Mesothelial cell of epicardium (in vitro differentiated cells): ENCODE data around the gene MYB. TPM values are rescaled to one million over a fixed set of nuclear protein-coding genes. Genes with fewer than 3 reads are reported as not detected.

Source experiments
- DNase-seq, 2 experiments: peaks; one replicate each; pipeline ENCODE4 v3.0.0; 2021; ENCODE audit warnings: low spot score in 2 of 2; ENCODE audit not compliant: unreplicated experiment in 2 of 2
- H3K27ac Mint-ChIP-seq: 2 replicates; pipeline ENCODE4 v1.8.0; 2021; ENCODE audit warnings: mixed read lengths
- H3K27me3 Mint-ChIP-seq: 2 replicates; pipeline ENCODE4 v1.8.0; 2021; ENCODE audit warnings: low read depth, mixed read lengths
- H3K36me3 Mint-ChIP-seq: 2 replicates; pipeline ENCODE4 v1.8.0; 2021; ENCODE audit warnings: mixed read lengths
- H3K4me1 Mint-ChIP-seq: 2 replicates; pipeline ENCODE4 v1.8.0; 2021; ENCODE audit warnings: mixed read lengths
- H3K4me3 Mint-ChIP-seq: 2 replicates; pipeline ENCODE4 v1.8.0; 2021; ENCODE audit warnings: mild to moderate bottlenecking, moderate library complexity, mixed read lengths
- H3K9me3 Mint-ChIP-seq: 2 replicates; pipeline ENCODE4 v1.8.0; 2021; ENCODE audit warnings: mixed read lengths
- total RNA-seq: library from RNA; stranded (reverse); gene quantifications from 3 replicates; pipeline ENCODE4 v1.2.1, GENCODE V29; 2021
- TF ChIP-seq, protein P1 (sequence below): fragments of 200-600 bp; sonication (generic); IDR thresholded peaks from one replicate; pipeline ENCODE4 v1.5.0; 2021; ENCODE audit warnings: antibody characterized with exemption; ENCODE audit not compliant: unreplicated experiment

MYB gene
- total RNA-seq, 1 donor from 2014 or later = 1.6 TPM

GRCh38 chr6:135260612-135261011 lies 79.5 kb downstream of the MYB start:
- no peak overlapping the region for H3K4me3 Mint-ChIP-seq
- H3K27ac Mint-ChIP-seq = no peak overlapping the region
- TF ChIP-seq, protein P1, sequence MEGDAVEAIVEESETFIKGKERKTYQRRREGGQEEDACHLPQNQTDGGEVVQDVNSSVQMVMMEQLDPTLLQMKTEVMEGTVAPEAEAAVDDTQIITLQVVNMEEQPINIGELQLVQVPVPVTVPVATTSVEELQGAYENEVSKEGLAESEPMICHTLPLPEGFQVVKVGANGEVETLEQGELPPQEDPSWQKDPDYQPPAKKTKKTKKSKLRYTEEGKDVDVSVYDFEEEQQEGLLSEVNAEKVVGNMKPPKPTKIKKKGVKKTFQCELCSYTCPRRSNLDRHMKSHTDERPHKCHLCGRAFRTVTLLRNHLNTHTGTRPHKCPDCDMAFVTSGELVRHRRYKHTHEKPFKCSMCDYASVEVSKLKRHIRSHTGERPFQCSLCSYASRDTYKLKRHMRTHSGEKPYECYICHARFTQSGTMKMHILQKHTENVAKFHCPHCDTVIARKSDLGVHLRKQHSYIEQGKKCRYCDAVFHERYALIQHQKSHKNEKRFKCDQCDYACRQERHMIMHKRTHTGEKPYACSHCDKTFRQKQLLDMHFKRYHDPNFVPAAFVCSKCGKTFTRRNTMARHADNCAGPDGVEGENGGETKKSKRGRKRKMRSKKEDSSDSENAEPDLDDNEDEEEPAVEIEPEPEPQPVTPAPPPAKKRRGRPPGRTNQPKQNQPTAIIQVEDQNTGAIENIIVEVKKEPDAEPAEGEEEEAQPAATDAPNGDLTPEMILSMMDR = no peak

DNA sequence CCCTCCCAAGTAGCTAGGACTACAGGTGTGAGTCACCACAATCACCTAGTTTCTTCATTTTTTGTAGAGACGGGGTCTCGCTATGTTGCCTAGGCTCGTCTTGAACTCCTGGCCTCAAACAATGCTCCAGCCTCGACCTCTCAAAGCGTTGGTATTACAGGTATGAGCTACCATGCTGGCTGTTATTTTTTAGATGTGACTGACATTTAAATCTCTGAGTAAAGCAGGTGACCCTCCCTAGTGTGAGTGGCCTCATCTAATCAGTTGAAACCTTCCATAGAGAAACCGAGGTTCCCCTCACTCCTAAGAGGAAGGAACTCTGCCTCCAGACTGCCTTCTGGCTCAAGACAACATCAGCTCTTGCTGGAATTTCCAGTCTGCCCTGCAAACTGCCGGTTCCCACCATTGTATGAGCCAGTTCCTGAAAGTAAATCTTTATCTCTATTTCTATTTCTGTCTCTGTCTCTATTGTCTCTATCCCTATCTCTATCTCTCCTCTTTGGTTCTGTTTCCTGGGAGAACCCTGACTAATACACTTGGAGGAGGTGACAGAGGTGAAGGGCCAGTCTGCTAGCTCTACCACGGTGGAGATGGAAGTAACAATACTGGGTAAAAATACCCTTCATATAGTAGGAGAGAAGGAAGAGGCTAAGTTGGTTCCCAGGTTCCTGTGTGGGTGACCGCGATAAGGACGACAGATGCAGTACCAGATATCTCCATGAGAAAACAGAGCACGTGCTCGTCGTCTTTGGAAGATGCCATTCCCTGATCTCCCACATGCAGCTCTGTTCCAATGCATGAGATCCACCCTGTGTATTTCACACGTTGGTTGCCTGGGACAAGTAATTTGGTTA lies 81.0 kb downstream of the MYB start:
- TF ChIP-seq, protein P1 = no peak
- no peaks in the 10 kb centered on the region for H3K36me3 Mint-ChIP-seq
- no peak for DNase-seq
- no peak overlapping the region for H3K27ac Mint-ChIP-seq
- H3K4me1 Mint-ChIP-seq = no peaks in the 10 kb centered on the region
- H3K9me3 Mint-ChIP-seq = peaks cover 4% of the 10 kb centered on the region
- H3K27me3 Mint-ChIP-seq = peaks cover 7% of the 10 kb centered on the region
- no peak overlapping the region for H3K4me3 Mint-ChIP-seq

More at GRCh38 chr6:135260612-135261011, 79.5 kb downstream of the MYB start:
- H3K9me3 Mint-ChIP-seq = peaks cover 2% of the 10 kb centered on the region
- H3K36me3 Mint-ChIP-seq = no peaks in the 10 kb centered on the region
- H3K4me1 Mint-ChIP-seq = no peaks in the 10 kb centered on the region
- peaks cover 10% of the 10 kb centered on the region for H3K27me3 Mint-ChIP-seq
- DNase-seq = no peak

DNA sequence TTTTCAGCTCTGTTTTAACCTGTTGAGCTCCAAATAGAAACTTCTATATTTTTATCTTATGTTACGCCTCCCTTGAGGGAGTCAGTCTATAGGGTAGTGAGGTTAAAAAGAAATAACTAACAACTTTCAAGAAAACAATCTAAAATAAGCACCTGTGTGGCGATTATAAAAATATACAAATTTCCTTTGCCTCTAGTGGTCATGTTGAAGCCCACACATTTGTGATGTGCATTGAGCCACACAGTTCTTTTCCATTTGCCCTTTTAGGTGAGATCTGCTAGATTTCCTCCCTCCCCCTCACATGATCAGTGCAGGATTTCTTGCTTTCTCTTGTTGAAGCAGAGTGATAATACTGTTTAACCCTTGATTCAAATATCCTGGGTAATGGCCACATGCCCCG lies 84.2 kb downstream of the MYB start:
- Mint-ChIP-seq H3K36me3 (no peaks in the 10 kb centered on the region), H3K4me1 (no peaks in the 10 kb centered on the region), H3K4me3 (no peak overlapping the region), H3K9me3 (peaks cover 4% of the 10 kb centered on the region), H3K27me3 (no peaks in the 10 kb centered on the region), H3K27ac (no peak overlapping the region)
- no peak for DNase-seq
- TF ChIP-seq, protein P1 = no peak

- TF ChIP-seq, protein P1 = no peak
- Mint-ChIP-seq H3K4me1 (peaks cover 9% of the 10 kb centered on the region), H3K27ac (no peak overlapping the region), H3K4me3 (no peak overlapping the region), H3K9me3 (peaks cover 4% of the 10 kb centered on the region), H3K36me3 (no peaks in the 10 kb centered on the region), H3K27me3 (peaks cover 8% of the 10 kb centered on the region)
- DNase-seq = no peak
Observed at GRCh38 chr6:135266675-135267074, 85.6 kb downstream of the MYB start.

GRCh38 chr6:135267085-135267484 lies 86.0 kb downstream of the MYB start:
- Mint-ChIP-seq H3K9me3 (peaks cover 4% of the 10 kb centered on the region), H3K27ac (no peak overlapping the region), H3K4me3 (no peak overlapping the region), H3K27me3 (peaks cover 9% of the 10 kb centered on the region), H3K4me1 (peaks cover 9% of the 10 kb centered on the region), H3K36me3 (no peaks in the 10 kb centered on the region)
- no peak for DNase-seq
- TF ChIP-seq, protein P1 = no peak
